Uterus (tissue), 4 donors: ENCODE results near the gene NDUFA12. TPM values are rescaled to one million over a fixed set of nuclear protein-coding genes. Genes with fewer than 3 reads are reported as not detected.

Experiments
- DNase-seq, 2 donors: peaks; one replicate each; pipeline ENCODE4 v3.0.0-alpha.2; 2019 to 2020
- H3K27ac ChIP-seq, 2 donors: fragments of 200-600 bp; sonication (generic); 1 replicate in 1 of 2; 2 replicates in 1 of 2; pipeline ENCODE4 v1.5.1; 2016 to 2018
- H3K27me3 ChIP-seq, 2 donors: fragments of 200-600 bp; sonication (generic); one replicate each; pipeline ENCODE4 v1.5.1; 2018 to 2019; ENCODE audit warnings: control low read depth in 1 of 2
- H3K36me3 ChIP-seq, 2 donors: fragments of 200-600 bp; sonication (generic); one replicate each; pipeline ENCODE4 v1.5.1; 2019; ENCODE audit warnings: control low read depth in 1 of 2
- H3K4me1 ChIP-seq, 2 donors: fragments of 200-600 bp; sonication (generic); one replicate each; pipeline ENCODE4 v1.5.1; 2018 to 2019; ENCODE audit warnings: control low read depth in 1 of 2
- H3K4me3 ChIP-seq, 2 donors: fragments of 200-600 bp; sonication (generic); 1 replicate in 1 of 2; 2 replicates in 1 of 2; pipeline ENCODE4 v1.5.1; 2018 to 2019; ENCODE audit warnings: mild to moderate bottlenecking in 1 of 2
- H3K9me3 ChIP-seq, 2 donors: fragments of 200-600 bp; sonication (generic); one replicate each; pipeline ENCODE4 v1.5.1; 2019; ENCODE audit warnings: control low read depth in 1 of 2
- POLR2A ChIP-seq, 2 donors: fragments of 450-650 bp; IDR thresholded peaks; one replicate each; pipeline ENCODE4 v1.6.1; 2016; ENCODE audit warnings: antibody characterized with exemption in 2 of 2, mild to moderate bottlenecking in 1 of 2, moderate library complexity in 1 of 2
- intact Hi-C: fragments of 100-400 bp; cut with DNase I; formaldehyde crosslinking; loops from one replicate; pipeline ENCODE4 v1.15.1; 2023; ENCODE audit warnings: low total_unique reads
- total RNA-seq, 4 donors: library from RNA; depleted of rRNA in 3 of 4; stranded (reverse); fragments of >200 nt in 3 of 4; gene quantifications; one replicate each; pipeline versions ENCODE4 v1.1.0 to v1.2.4, GENCODE V29; 2014 to 2023
- TF ChIP-seq, protein P1 (sequence below), 4 experiments: fragments of 200-600 bp in 2 of 4; fragments of 450-650 bp in 2 of 4; sonication (generic) in 2 of 4; IDR thresholded peaks; one replicate each; pipeline ENCODE4 v1.5.1; 2016 to 2019; ENCODE audit warnings: antibody characterized with exemption in 4 of 4, mild to moderate bottlenecking in 2 of 4, moderate library complexity in 1 of 4
- donor health status: DM: yes; HTN: yes; CAD: no.

NDUFA12 gene
- total RNA-seq, 4 donors from 2014 or later: 21.5 to 133 (median 66.0) TPM

DNA sequence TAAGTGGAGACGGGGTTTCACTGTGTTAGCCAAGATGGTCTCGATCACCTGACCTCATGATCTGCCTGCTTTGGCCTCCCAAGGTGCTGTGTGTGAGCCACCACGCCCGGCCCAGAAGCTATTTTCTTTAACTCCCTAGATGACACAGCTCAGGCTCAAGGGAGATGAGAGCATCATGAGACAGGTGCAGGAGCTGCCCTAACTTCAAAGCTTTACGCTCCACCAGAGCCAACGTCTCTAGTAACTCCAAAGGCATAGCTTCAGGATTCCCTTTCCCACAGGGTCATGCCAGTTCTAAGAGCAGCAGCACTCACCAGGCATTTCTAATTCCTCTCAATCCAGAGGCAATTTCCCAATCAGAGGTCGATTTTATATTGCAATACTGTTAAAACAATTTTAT is 21.0 kb downstream of the NDUFA12 start:
- DNase-seq: no peak
- TF ChIP-seq POLR2A (IDR thresholded peaks at IDR 0.05): no peak
- TF ChIP-seq, protein P1, sequence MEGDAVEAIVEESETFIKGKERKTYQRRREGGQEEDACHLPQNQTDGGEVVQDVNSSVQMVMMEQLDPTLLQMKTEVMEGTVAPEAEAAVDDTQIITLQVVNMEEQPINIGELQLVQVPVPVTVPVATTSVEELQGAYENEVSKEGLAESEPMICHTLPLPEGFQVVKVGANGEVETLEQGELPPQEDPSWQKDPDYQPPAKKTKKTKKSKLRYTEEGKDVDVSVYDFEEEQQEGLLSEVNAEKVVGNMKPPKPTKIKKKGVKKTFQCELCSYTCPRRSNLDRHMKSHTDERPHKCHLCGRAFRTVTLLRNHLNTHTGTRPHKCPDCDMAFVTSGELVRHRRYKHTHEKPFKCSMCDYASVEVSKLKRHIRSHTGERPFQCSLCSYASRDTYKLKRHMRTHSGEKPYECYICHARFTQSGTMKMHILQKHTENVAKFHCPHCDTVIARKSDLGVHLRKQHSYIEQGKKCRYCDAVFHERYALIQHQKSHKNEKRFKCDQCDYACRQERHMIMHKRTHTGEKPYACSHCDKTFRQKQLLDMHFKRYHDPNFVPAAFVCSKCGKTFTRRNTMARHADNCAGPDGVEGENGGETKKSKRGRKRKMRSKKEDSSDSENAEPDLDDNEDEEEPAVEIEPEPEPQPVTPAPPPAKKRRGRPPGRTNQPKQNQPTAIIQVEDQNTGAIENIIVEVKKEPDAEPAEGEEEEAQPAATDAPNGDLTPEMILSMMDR (IDR thresholded peaks at IDR 0.05): no peak
- intact Hi-C loops: no loop called here

DNA sequence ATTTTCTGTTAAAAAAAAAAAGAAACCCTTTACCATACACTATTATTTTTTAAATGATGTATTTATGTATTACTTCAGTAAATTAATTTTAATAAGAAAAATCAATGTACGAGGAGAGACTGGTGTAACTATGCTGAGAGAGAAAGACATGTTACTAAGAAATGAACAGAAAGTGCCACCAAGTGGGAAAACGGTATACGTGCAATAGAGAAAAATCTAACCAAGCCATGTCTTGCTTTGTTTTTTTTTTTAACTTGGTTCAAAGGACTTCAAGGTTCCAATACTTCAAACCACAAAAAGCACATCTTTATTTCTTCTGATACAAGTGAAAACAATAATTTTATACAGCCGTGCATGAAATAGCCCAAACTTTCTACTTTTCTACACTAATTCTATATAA is 22.9 kb downstream of the NDUFA12 start:
- DNase-seq: no peak
- Histone ChIP-seq H3K4me3 (no peak overlapping the region), H3K9me3 (no peaks in the 10 kb centered on the region), H3K36me3 (no peaks in the 10 kb centered on the region), H3K27ac (no peak overlapping the region), H3K27me3 (no peaks in the 10 kb centered on the region), H3K4me1 (no peaks in the 10 kb centered on the region)
- no peak for TF ChIP-seq POLR2A (IDR thresholded peaks at IDR 0.05)
- TF ChIP-seq, protein P1 (IDR thresholded peaks at IDR 0.05): peak in 1 of 4 experiments; percentile 7
- intact Hi-C loops: no loop called here

More for the DNA sequence above, 21.0 kb downstream of the NDUFA12 start:
- Histone ChIP-seq H3K4me3 (no peak overlapping the region), H3K9me3 (no peaks in the 10 kb centered on the region), H3K27ac (no peak overlapping the region), H3K27me3 (no peaks in the 10 kb centered on the region), H3K36me3 (no peaks in the 10 kb centered on the region), H3K4me1 (no peaks in the 10 kb centered on the region)

DNA sequence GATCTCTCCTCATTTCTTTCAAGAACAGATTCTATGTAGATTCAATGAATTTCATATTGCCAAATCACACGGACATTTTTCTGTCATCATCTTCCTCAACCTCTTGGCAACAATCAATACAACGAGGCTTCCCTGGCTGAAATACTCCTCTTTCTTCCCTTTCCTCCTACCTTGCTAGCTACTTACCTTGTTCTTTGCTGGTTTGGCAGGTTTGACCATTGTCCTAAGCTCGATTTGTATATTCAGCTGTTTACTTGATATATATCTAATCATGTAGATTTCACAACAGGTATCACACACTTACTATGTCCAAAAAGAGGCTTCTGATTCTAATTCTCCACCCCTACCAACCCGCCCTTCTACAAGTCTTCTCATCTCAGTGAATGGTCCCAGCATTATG is 23.6 kb downstream of the NDUFA12 start:
- intact Hi-C loops: no loop called here
- no peak for TF ChIP-seq POLR2A (IDR thresholded peaks at IDR 0.05)
- TF ChIP-seq, protein P1 (IDR thresholded peaks at IDR 0.05): no peak
- no peak for DNase-seq
- Histone ChIP-seq H3K36me3 (no peaks in the 10 kb centered on the region), H3K9me3 (no peaks in the 10 kb centered on the region), H3K27me3 (no peaks in the 10 kb centered on the region), H3K27ac (no peak overlapping the region), H3K4me3 (no peak overlapping the region), H3K4me1 (no peaks in the 10 kb centered on the region)

DNA sequence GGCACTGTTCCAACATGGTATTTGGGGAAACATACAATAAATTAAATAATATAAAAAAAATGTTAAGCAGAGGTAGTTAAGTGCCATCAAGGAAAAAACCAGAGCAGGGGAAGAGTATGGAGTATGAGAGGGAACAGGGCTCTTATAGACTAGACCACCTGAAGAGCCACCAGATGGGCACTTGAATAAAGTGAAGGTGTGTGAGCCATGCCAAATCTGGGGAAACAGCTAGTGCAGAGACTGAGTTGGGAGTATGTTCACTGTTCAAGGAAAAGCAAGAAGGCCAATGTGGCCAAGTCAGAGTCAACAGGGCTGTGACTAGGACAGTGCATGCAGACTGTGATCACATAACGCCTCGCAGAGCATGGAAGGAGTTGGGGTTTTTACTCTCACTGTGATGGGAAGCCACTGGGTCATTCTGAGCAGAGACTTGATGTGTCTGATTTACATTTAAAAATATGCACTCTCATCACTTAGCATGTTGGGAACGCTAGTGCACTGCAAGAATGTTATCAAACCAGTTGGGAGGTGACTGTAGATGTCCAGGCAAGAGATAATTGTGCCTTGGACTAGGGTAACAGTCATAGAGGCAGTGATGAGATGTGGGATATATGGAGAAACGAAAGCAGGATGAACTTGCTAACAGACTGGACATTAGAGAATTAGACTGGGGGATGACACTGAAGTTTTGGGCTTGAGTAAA is 25.6 kb downstream of the NDUFA12 start:
- H3K4me3 ChIP-seq: no peak overlapping the region
- intact Hi-C loops: no loop called here
- no peaks in the 10 kb centered on the region for H3K36me3 ChIP-seq
- TF ChIP-seq, protein P1 (IDR thresholded peaks at IDR 0.05): no peak
- TF ChIP-seq POLR2A (IDR thresholded peaks at IDR 0.05): no peak
- no peak for DNase-seq
- no peaks in the 10 kb centered on the region for H3K27me3 ChIP-seq
- no peak overlapping the region for H3K27ac ChIP-seq
- H3K4me1 ChIP-seq: no peaks in the 10 kb centered on the region
- H3K9me3 ChIP-seq: no peaks in the 10 kb centered on the region

DNA sequence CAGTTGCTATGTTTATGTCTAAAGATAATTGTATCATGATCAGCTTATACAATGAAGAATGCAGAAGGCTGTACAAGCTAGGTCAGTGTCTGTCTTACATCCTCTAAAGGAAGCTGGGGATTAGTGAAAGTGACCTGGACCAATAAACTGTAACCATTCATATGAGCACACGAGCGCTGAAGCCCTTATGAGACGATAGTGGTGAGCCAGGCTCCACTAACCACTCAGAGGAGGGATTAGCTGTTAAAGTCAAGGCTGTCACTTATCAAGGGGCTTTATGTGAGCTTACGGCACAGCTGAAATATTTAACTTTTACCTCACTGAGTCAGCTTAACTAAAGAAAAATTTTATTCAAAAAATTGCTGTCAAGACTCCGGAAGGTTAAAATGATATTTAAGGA is 30.3 kb downstream of the NDUFA12 start:
- Histone ChIP-seq H3K9me3 (no peaks in the 10 kb centered on the region), H3K4me3 (no peak overlapping the region), H3K27me3 (no peaks in the 10 kb centered on the region), H3K36me3 (no peaks in the 10 kb centered on the region), H3K4me1 (no peaks in the 10 kb centered on the region), H3K27ac (no peak overlapping the region)
- no peak for DNase-seq
- intact Hi-C loops: no loop called here
- no peak for TF ChIP-seq POLR2A (IDR thresholded peaks at IDR 0.05)
- TF ChIP-seq, protein P1 (IDR thresholded peaks at IDR 0.05): no peak
